IMR-90 (cell line): Measurements from ENCODE around the gene TMUB1. TPM values are rescaled to one million over a fixed set of nuclear protein-coding genes. Genes with fewer than 3 reads are reported as not detected.

Experiments
- ATAC-seq: fragments of 200-7000 bp; cut with Tn5 transposase; 2 replicates; pipeline ENCODE4 v1.9.1; 2020; ENCODE audit warnings: low read depth, mild to moderate bottlenecking, moderate library complexity
- BruUV-seq: library from RNA; stranded (reverse); fragments of 400-500 nt; replicated peaks from 2 replicates; lab custom pipeline; 2021; lab: Mats Ljungman, UMichigan
- CTCF ChIA-PET: fragments of 300-600 bp; formaldehyde crosslinking; extraction: SDS; loops from one replicate; lab custom pipeline; 2021; ENCODE audit warnings: antibody characterized with exemption; lab: Yijun Ruan, JAX
- POLR2A ChIA-PET: fragments of 300-600 bp; sonication (Branson Sonifier 250); formaldehyde crosslinking; loops from one replicate; lab custom pipeline; 2022; ENCODE audit warnings: antibody characterized with exemption; ENCODE audit not compliant: unreplicated experiment; lab: Charles Lee
- DNase-seq: peaks from one replicate; pipeline ENCODE4 v3.0.0; 2013
- H2AFZ ChIP-seq: replicated peaks from 2 replicates; pipeline ENCODE3; 2013; ENCODE audit warnings: low read length, mild to moderate bottlenecking; ENCODE audit not compliant: poor library complexity
- H2AK5ac ChIP-seq: 2 replicates; pipeline ENCODE4 v1.6.1; 2013; ENCODE audit warnings: low read depth, low read length, inconsistent platforms
- H2AK9ac ChIP-seq: replicated peaks from 2 replicates; pipeline ENCODE3; 2013; ENCODE audit warnings: mild to moderate bottlenecking, low read depth, low read length, moderate library complexity; ENCODE audit not compliant: poor library complexity
- H2BK120ac ChIP-seq: 2 replicates; pipeline ENCODE4 v1.6.1; 2013; ENCODE audit warnings: low read depth, low read length, inconsistent platforms
- H2BK15ac ChIP-seq: 3 replicates; pipeline ENCODE4 v1.6.1; 2013; ENCODE audit warnings: low read depth, low read length, inconsistent platforms
- H2BK20ac ChIP-seq: 2 replicates; pipeline ENCODE4 v1.6.1; 2013; ENCODE audit warnings: low read depth, mild to moderate bottlenecking, inconsistent platforms, low read length, moderate library complexity
- H2BK5ac ChIP-seq: 2 replicates; pipeline ENCODE4 v1.6.1; 2013; ENCODE audit warnings: mild to moderate bottlenecking, low read depth, low read length, inconsistent platforms; ENCODE audit not compliant: poor library complexity, severe bottlenecking
- H3K14ac ChIP-seq: replicated peaks from 2 replicates; pipeline ENCODE4 v1.6.1; 2013; ENCODE audit warnings: low read depth, low read length, inconsistent platforms
- H3K18ac ChIP-seq: 2 replicates; pipeline ENCODE4 v1.6.1; 2013; ENCODE audit warnings: low read depth, low read length, control low read depth
- H3K23ac ChIP-seq: 2 replicates; pipeline ENCODE4 v1.6.1; 2013; ENCODE audit warnings: low read depth, low read length, inconsistent platforms
- H3K27ac ChIP-seq: 2 replicates; pipeline ENCODE4 v1.5.1; 2013; ENCODE audit warnings: mild to moderate bottlenecking, control low read depth, low read length; ENCODE audit not compliant: insufficient read depth
- H3K27me3 ChIP-seq: 2 replicates; pipeline ENCODE4 v1.6.1; 2013; ENCODE audit warnings: low read length; ENCODE audit not compliant: control insufficient read depth, insufficient read depth
- H3K36me3 ChIP-seq: 2 replicates; pipeline ENCODE4 v1.6.1; 2013; ENCODE audit warnings: low read length, mixed read lengths; ENCODE audit not compliant: control insufficient read depth, insufficient read depth
- H3K4ac ChIP-seq: 2 replicates; pipeline ENCODE4 v1.6.1; 2013; ENCODE audit warnings: low read depth, low read length, inconsistent platforms
- H3K4me1 ChIP-seq: 2 replicates; pipeline ENCODE4 v1.6.1; 2013; ENCODE audit warnings: low read length, mixed read lengths; ENCODE audit not compliant: control insufficient read depth, insufficient read depth
- H3K4me2 ChIP-seq: 2 replicates; pipeline ENCODE4 v1.6.1; 2013; ENCODE audit warnings: low read depth, mild to moderate bottlenecking, control low read depth, low read length, moderate library complexity
- H3K4me3 ChIP-seq: 2 replicates; pipeline ENCODE4 v1.5.1; 2013; ENCODE audit warnings: low read depth, mild to moderate bottlenecking, control low read depth, low read length, moderate library complexity; ENCODE audit not compliant: insufficient read depth
- H3K56ac ChIP-seq: 2 replicates; pipeline ENCODE4 v1.6.1; 2013; ENCODE audit warnings: low read length, inconsistent platforms; ENCODE audit not compliant: insufficient read depth; ENCODE audit errors: extremely low read depth
- H3K79me1 ChIP-seq, 2 experiments: 2 replicates each; pipeline ENCODE4 v1.6.1; 2013; ENCODE audit warnings: low read length in 2 of 2, inconsistent platforms in 1 of 2, low read depth in 1 of 2
- H3K9ac ChIP-seq: 2 replicates; pipeline ENCODE4 v1.6.1; 2013; ENCODE audit warnings: low read depth, low read length, control low read depth
- H3K9me1 ChIP-seq: 2 replicates; pipeline ENCODE4 v1.6.1; 2013; ENCODE audit warnings: low read length, inconsistent platforms; ENCODE audit not compliant: insufficient read depth
- H3K9me3 ChIP-seq: 2 replicates; pipeline ENCODE4 v1.6.1; 2013; ENCODE audit warnings: low read length; ENCODE audit not compliant: control insufficient read depth, insufficient read depth
- H4K20me1 ChIP-seq: 2 replicates; pipeline ENCODE4 v1.6.1; 2013; ENCODE audit warnings: low read length, inconsistent platforms; ENCODE audit not compliant: insufficient read depth
- H4K5ac ChIP-seq: 2 replicates; pipeline ENCODE4 v1.6.1; 2013; ENCODE audit warnings: mild to moderate bottlenecking, low read depth, low read length, control low read depth
- H4K8ac ChIP-seq, 2 experiments: 2 replicates each; pipeline ENCODE4 v1.6.1; 2013; ENCODE audit warnings: low read depth in 2 of 2, low read length in 2 of 2, control low read depth in 1 of 2, inconsistent platforms in 1 of 2
- H4K91ac ChIP-seq: 2 replicates; pipeline ENCODE4 v1.6.1; 2013; ENCODE audit warnings: low read depth, low read length, inconsistent platforms; ENCODE audit not compliant: insufficient read depth
- ELK1 ChIP-seq: fragments of 150-350 bp; IDR thresholded peaks from 2 replicates; pipeline ENCODE4 v1.6.1; 2016; ENCODE audit warnings: low read depth, mild to moderate bottlenecking, low read length, moderate library complexity, borderline replicate concordance
- NFE2L2 ChIP-seq: fragments of 150-350 bp; IDR thresholded peaks from 2 replicates; pipeline ENCODE4 v1.6.1; 2016; ENCODE audit warnings: low read depth, mild to moderate bottlenecking, low read length
- WGBS, 2 experiments: methylation state at CpG; one replicate each; pipeline versions ENCODE4 v1.1.5 to v1.1.7; 2013; ENCODE audit warnings: missing lambda C conversion rate in 2 of 2; ENCODE audit not compliant: insufficient read length in 1 of 2; ENCODE audit errors: extremely low coverage in 2 of 2; 5-methylcytosine and 5-hydroxymethylcytosine counted together
- dilution Hi-C: fragments of 300-500 bp; cut with HindIII; formaldehyde crosslinking; loops from one replicate; pipeline ENCODE4 v1.14.3; 2018; ENCODE audit warnings: low sequenced_read_pairs; ENCODE audit not compliant: unreplicated experiment
- in situ Hi-C: fragments of 300-500 bp; cut with MboI; formaldehyde crosslinking; loops from 3 replicates; pipeline ENCODE4 v1.14.3; 2019; ENCODE audit warnings: low sequenced_read_pairs, inconsistent platforms, mixed read lengths
- intact Hi-C: fragments of 100-400 bp; cut with micrococcal nuclease; formaldehyde crosslinking; loops from 2 replicates; pipeline ENCODE4 v1.10.0; 2022
- polyA plus RNA-seq, 3 experiments: library from polyadenylated mRNA; depleted of rRNA; stranded (reverse); fragments of >200 nt; gene quantifications; 2 replicates each; pipeline ENCODE4 v1.2.3, GENCODE V29; 2012; ENCODE audit warnings: low replicate concordance in 1 of 3
- total RNA-seq: library from RNA; depleted of rRNA; stranded (reverse); fragments of >200 nt; gene quantifications from 2 replicates; pipeline ENCODE4 v1.2.3, GENCODE V29; 2012

TMUB1 gene
- total and polyA plus RNA-seq, 2 of the 4 experiments (the other 2 are of a cell fraction), result 6.8 to 29.8 TPM

DNA sequence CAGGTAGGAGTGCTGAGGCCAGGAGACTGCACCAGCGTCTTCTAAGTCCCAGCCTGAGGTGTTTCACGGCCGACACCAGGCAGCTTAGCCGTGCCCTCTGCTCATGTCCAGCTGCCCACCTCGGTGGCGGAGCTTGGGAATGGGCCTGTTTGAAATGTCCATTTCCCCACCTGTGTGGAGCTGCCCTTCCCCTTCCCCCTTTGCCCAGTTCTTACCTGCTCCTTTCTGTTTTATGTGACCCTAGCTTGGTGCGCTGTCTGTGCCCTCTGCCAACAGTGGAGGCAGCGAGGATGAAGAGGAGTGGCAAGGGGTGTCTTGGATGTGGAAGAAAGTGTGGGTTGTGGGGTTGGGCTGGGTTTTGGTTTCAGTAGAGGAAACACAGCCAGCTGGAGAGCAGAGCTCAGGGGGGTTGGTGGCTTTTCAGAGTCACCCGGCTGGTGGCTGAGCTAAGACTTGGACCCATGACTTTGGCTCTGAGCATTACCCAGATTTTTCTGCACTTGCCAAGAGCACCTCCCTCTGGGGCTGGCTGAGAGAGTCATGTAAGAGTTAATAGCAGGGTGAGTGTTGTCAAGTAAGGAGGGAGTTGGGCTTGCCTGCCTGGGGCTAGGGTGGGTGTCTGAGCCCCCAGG is 46.8 kb upstream of the TMUB1 start:
- ATAC-seq (no peak), DNase-seq (no peak)
- ChIA-PET POLR2A (no interaction called here), CTCF (no interaction called here)
- Histone ChIP-seq H3K4me2 (no peak overlapping the region), H3K9me3 (no peaks in the 10 kb centered on the region), H2AK5ac (no peak overlapping the region), H2AFZ (no peak overlapping the region), H3K9ac (no peak overlapping the region), H4K8ac (no peak overlapping the region), H3K14ac (no peak overlapping the region), H3K27me3 (no peaks in the 10 kb centered on the region), H2BK120ac (no peak overlapping the region), H3K4me1 (no peaks in the 10 kb centered on the region), H3K23ac (no peak overlapping the region), H3K18ac (no peak overlapping the region), H3K4me3 (no peak overlapping the region), H3K27ac (no peak overlapping the region), H3K9me1 (no peaks in the 10 kb centered on the region), H4K91ac (no peak overlapping the region), H2BK5ac (no peak overlapping the region), H4K20me1 (peaks cover 20% of the 10 kb centered on the region), H4K5ac (no peak overlapping the region), H2BK20ac (no peak overlapping the region), H3K36me3 (peaks cover 75% of the 10 kb centered on the region), H2AK9ac (no peak overlapping the region), H3K79me1 (peaks cover 0 to 17% of the 10 kb centered on the region in 2 experiments; a peak in 3 of 4 replicates), H3K56ac (no peak overlapping the region), H2BK15ac (no peak overlapping the region), H3K4ac (no peak overlapping the region)
- TF ChIP-seq ELK1, result no peak
- TF ChIP-seq NFE2L2, result no peak
- no TSS peak for BruUV-seq
- in situ Hi-C loops, result loop anchor here (5.0 to 10.0 kb wide), 2 partner anchors 42 to 175 kb away; no protein-coding TSS in a partner anchor
- 97% methylated on average over 5 of the region's 9 CpGs; no CpG with 5 or more reads in 1 of the 2 experiments for WGBS, 2 experiments
- dilution Hi-C loops, result no loop called here
- intact Hi-C loops, result no loop called here
